Endothelial cell of umbilical vein (primary cell): Measurements from ENCODE around the gene DEPDC1B. TPM values are rescaled to one million over a fixed set of nuclear protein-coding genes. Genes with fewer than 3 reads are reported as not detected.

Experiments
- BruUV-seq: library from RNA; stranded (reverse); fragments of 400-500 nt; replicated peaks from 2 replicates; lab custom pipeline; 2021; lab: Mats Ljungman, UMichigan
- CTCF ChIA-PET: fragments of 300-600, 350-600 bp; sonication (Branson Sonifier 250); formaldehyde crosslinking; loops from one replicate; lab custom pipeline; 2021; ENCODE audit warnings: antibody characterized with exemption, inconsistent platforms; lab: Charles Lee
- POLR2A ChIA-PET: fragments of 300-600, 350-600 bp; sonication (Branson Sonifier 250); formaldehyde crosslinking; loops from one replicate; lab custom pipeline; 2021; ENCODE audit warnings: antibody characterized with exemption, inconsistent platforms; lab: Charles Lee
- DNase-seq: peaks from one replicate; pipeline ENCODE4 v3.0.0-alpha.2; 2011; ENCODE audit warnings: low read depth, low spot score
- FAIRE-seq: peaks from 2 replicates; lab custom pipeline; 2011; peaks lifted over from hg19 to GRCh38; lab: Jason Lieb, UNC
- H2AFZ ChIP-seq: 2 replicates; pipeline ENCODE4 v1.6.0; 2012; ENCODE audit warnings: low read depth, low read length, control low read depth, inconsistent platforms
- H3K27ac ChIP-seq: 2 replicates; pipeline ENCODE4 v1.5.1; 2011; ENCODE audit warnings: low read depth, mild to moderate bottlenecking, control low read depth, low read length, moderate library complexity; ENCODE audit not compliant: insufficient read depth
- H3K27me3 ChIP-seq, 2 experiments: 2 replicates each; pipeline versions ENCODE4 v1.6.0 to v1.6.1; 2011; ENCODE audit warnings: low read length in 2 of 2, mixed read lengths in 1 of 2; ENCODE audit not compliant: control insufficient read depth in 2 of 2, insufficient read depth in 2 of 2
- H3K36me3 ChIP-seq, 2 experiments: 2 replicates in 1 of 2; 3 replicates in 1 of 2; pipeline ENCODE4 v1.5.1; 2011; ENCODE audit warnings: low read length in 2 of 2, mild to moderate bottlenecking in 1 of 2, moderate library complexity in 1 of 2; ENCODE audit not compliant: control insufficient read depth in 2 of 2, insufficient read depth in 2 of 2; ENCODE audit errors: extremely low read depth in 1 of 2
- H3K4me1 ChIP-seq: 3 replicates; pipeline ENCODE4 v1.5.1; 2011; ENCODE audit warnings: mild to moderate bottlenecking, low read length; ENCODE audit not compliant: control insufficient read depth, insufficient read depth; ENCODE audit errors: extremely low read depth
- H3K4me2 ChIP-seq: 2 replicates; pipeline ENCODE4 v1.6.1; 2011; ENCODE audit warnings: low read length, control low read depth, mixed read lengths; ENCODE audit not compliant: insufficient read depth
- H3K4me3 ChIP-seq, 3 experiments: fragments of 200-600 bp in 1 of 3; sonication (generic), shearing (Covaris generic) in 1 of 3; replicated peaks in 1 of 3; 2 replicates each; pipeline ENCODE4 v1.5.1; 2011 to 2016; ENCODE audit warnings: control low read depth in 3 of 3, low read length in 3 of 3, mild to moderate bottlenecking in 2 of 3, inconsistent platforms in 1 of 3, low read depth in 1 of 3, moderate library complexity in 1 of 3; ENCODE audit not compliant: insufficient read depth in 1 of 3
- H3K79me2 ChIP-seq: 2 replicates; pipeline ENCODE4 v1.6.0; 2012; ENCODE audit warnings: low read length, inconsistent platforms; ENCODE audit not compliant: control insufficient read depth, insufficient read depth
- H3K9ac ChIP-seq: replicated peaks from 2 replicates; pipeline ENCODE3; 2011; ENCODE audit warnings: low read length, control low read depth; ENCODE audit not compliant: insufficient read depth; ENCODE audit errors: extremely low read depth
- H3K9me1 ChIP-seq: replicated peaks from 3 replicates; pipeline ENCODE4 v1.6.0; 2011; ENCODE audit warnings: mild to moderate bottlenecking, low read length; ENCODE audit not compliant: control insufficient read depth, insufficient read depth; ENCODE audit errors: extremely low read depth
- H3K9me3 ChIP-seq: replicated peaks from 2 replicates; pipeline ENCODE4 v1.5.1; 2012; ENCODE audit warnings: low read length, inconsistent platforms; ENCODE audit not compliant: control insufficient read depth, insufficient read depth
- H4K20me1 ChIP-seq: replicated peaks from 2 replicates; pipeline ENCODE3; 2011; ENCODE audit warnings: mild to moderate bottlenecking, low read length; ENCODE audit not compliant: control insufficient read depth, insufficient read depth; ENCODE audit errors: extremely low read depth
- CTCF ChIP-seq, 2 donors: IDR thresholded peaks; 1 replicate in 1 of 2; 2 replicates in 1 of 2; pipeline ENCODE4 v1.5.1; 2011; ENCODE audit warnings: low read length in 2 of 2, mild to moderate bottlenecking in 2 of 2, moderate library complexity in 2 of 2, control low read depth in 1 of 2, inconsistent platforms in 1 of 2, low read depth in 1 of 2; ENCODE audit not compliant: insufficient read depth in 1 of 2; ENCODE audit errors: extremely low read depth in 1 of 2
- FOS ChIP-seq: IDR thresholded peaks from 2 replicates; pipeline ENCODE4 v1.6.1; 2011; ENCODE audit warnings: mild to moderate bottlenecking, low read length, moderate library complexity, borderline replicate concordance; ENCODE audit not compliant: insufficient read depth
- MAX ChIP-seq: IDR thresholded peaks from 2 replicates; pipeline ENCODE4 v1.6.1; 2011; ENCODE audit not compliant: insufficient read depth, insufficient read length
- MYC ChIP-seq: IDR thresholded peaks from one replicate; pipeline ENCODE4 v1.6.1; 2011; ENCODE audit warnings: mild to moderate bottlenecking, low read depth, low read length
- dilution Hi-C: fragments of 300-500 bp; cut with MboI; formaldehyde crosslinking; loops from one replicate; pipeline ENCODE4 v1.15.0; 2019; ENCODE audit warnings: low sequenced_read_pairs; ENCODE audit not compliant: extremely low pct_ligation_motif_present
- intact Hi-C: fragments of 100-400 bp; cut with micrococcal nuclease; formaldehyde crosslinking; loops from one replicate; pipeline ENCODE4 v1.10.0; 2022
- polyA plus RNA-seq, 4 experiments: library from polyadenylated mRNA; depleted of rRNA in 3 of 4; stranded (reverse) in 3 of 4; unstranded in 1 of 4; fragments of >200 nt; gene quantifications; 2 replicates each; pipeline versions ENCODE4 v1.2.1 to v1.2.3, GENCODE V29; 2011 to 2012; ENCODE audit warnings: missing spikeins in 1 of 4
- total RNA-seq: library from RNA; stranded (reverse); gene quantifications from 2 replicates; pipeline ENCODE4 v1.2.3, GENCODE V29; 2021

The DEPDC1B gene
- total and polyA plus RNA-seq, 2 donors (not counting 3 experiments of a cell fraction or from before 2014, with no cell fraction given), result 6.7 to 18.7 TPM

- TF ChIP-seq FOS (no peak), CTCF (IDR thresholded peaks at IDR 0.05; ENCODE audit: extremely low read depth in 1 of 2, insufficient read depth in 1 of 2, low read depth in 1 of 2, low read length in 2 of 2) (peak; percentile 24 to 39)
- H3K9ac ChIP-seq, result no peak overlapping the region
- no peaks in the 10 kb centered on the region for H3K27me3 ChIP-seq
- H3K9me1 ChIP-seq, result no peaks in the 10 kb centered on the region
- no peaks in the 10 kb centered on the region for H3K4me1 ChIP-seq
- H3K36me3 ChIP-seq, result no peaks in the 10 kb centered on the region
- dilution Hi-C loops (no loop called here), intact Hi-C loops (loop anchor here (1.0 kb wide), 1 partner anchor 858 kb away; no protein-coding TSS in a partner anchor)
- POLR2A ChIA-PET, result no interaction called here
- H3K4me3 ChIP-seq, result no peak overlapping the region
- CTCF ChIA-PET, result interaction anchor here (0.6 to 2.9 kb wide), 33 partner anchors 9 to 1480 kb away, joined by 3 to 33 read pairs (median 5); partner anchors contain the start of gene DEPDC1B
- H2AFZ ChIP-seq, result no peak overlapping the region
- DNase-seq, result peak; percentile 42
- H3K9me3 ChIP-seq, result no peaks in the 10 kb centered on the region
- H3K27ac ChIP-seq, result no peak overlapping the region
- H3K4me2 ChIP-seq, result no peak overlapping the region
- peaks cover 31% of the 10 kb centered on the region for H3K79me2 ChIP-seq
- no peaks in the 10 kb centered on the region for H4K20me1 ChIP-seq
- no TSS peak for BruUV-seq
- FAIRE-seq, result peak; percentile 59
These were observed 31.2 kb downstream of the DEPDC1B start for GRCh38 chr5:60668686-60669304.

GRCh38 chr5:60651872-60652620 is 47.9 kb downstream of the DEPDC1B start:
- no peak for TF ChIP-seq MAX
- peak; percentile 69 for TF ChIP-seq FOS
- TF ChIP-seq MYC, result no peak
- Histone ChIP-seq H3K36me3 (no peaks in the 10 kb centered on the region), H3K4me2 (no peak overlapping the region), H3K9ac (no peak overlapping the region), H2AFZ (no peak overlapping the region), H3K9me3 (no peaks in the 10 kb centered on the region), H3K4me3 (no peak overlapping the region), H4K20me1 (no peaks in the 10 kb centered on the region), H3K27me3 (no peaks in the 10 kb centered on the region), H3K27ac (no peak overlapping the region), H3K4me1 (no peaks in the 10 kb centered on the region), H3K79me2 (peaks cover 5% of the 10 kb centered on the region), H3K9me1 (no peaks in the 10 kb centered on the region)
- ChIA-PET POLR2A (no interaction called here), CTCF (interaction anchor here (0.7 to 1.0 kb wide), 2 partner anchors 16 to 838 kb away, joined by 3 to 5 read pairs; no protein-coding TSS in a partner anchor)
- DNase-seq (peak; percentile 7), FAIRE-seq (no peak)
- intact Hi-C loops (no loop called here), dilution Hi-C loops (no loop called here)
- no TSS peak for BruUV-seq
